ENCODE data around the gene MTREX. TPM values are rescaled to one million over a fixed set of nuclear protein-coding genes. Genes with fewer than 3 reads are reported as not detected.

The MTREX gene
- total and polyA plus RNA-seq, 3 donors from 2014 or later = 33.7 to 126 (median 108) TPM

Other genes with a start within 250 kb of the MTREX start
- under 1 TPM in 1 of 2 donors, not detected in 1; 0.37 TPM for gene GZMA, start 205.3 kb upstream of the MTREX start, total RNA-seq
- 7.1 TPM for gene GZMA, start 205.3 kb upstream of the MTREX start, polyA plus RNA-seq (ENCODE audit: insufficient read depth, low read depth, low replicate concordance)
- 10 to 100 TPM in 1 of 2 donors, 1 to 10 TPM in 1; 8.2 to 12.3 TPM for gene GPX8, start 147.8 kb upstream of the MTREX start, total RNA-seq
- gene GPX8, start 147.8 kb upstream of the MTREX start, polyA plus RNA-seq (ENCODE audit: insufficient read depth, low read depth, low replicate concordance) = 13.9 TPM
- 10 to 100 TPM in 1 of 2 donors, 1 to 10 TPM in 1; 4.8 to 15.6 TPM for gene CDC20B, start 134.8 kb upstream of the MTREX start, total RNA-seq
- gene CDC20B, start 134.8 kb upstream of the MTREX start, polyA plus RNA-seq (ENCODE audit: insufficient read depth, low read depth, low replicate concordance) = 2.8 TPM
- under 1 TPM; 0.39 to 0.68 TPM for gene MCIDAS, start 80.7 kb upstream of the MTREX start, total RNA-seq
- 0.42 TPM for gene MCIDAS, start 80.7 kb upstream of the MTREX start, polyA plus RNA-seq (ENCODE audit: insufficient read depth, low read depth, low replicate concordance)
- 10 to 100 TPM; 13.8 to 14.4 TPM for gene CCNO, start 74.4 kb upstream of the MTREX start, total RNA-seq
- 19.9 TPM for gene CCNO, start 74.4 kb upstream of the MTREX start, polyA plus RNA-seq (ENCODE audit: insufficient read depth, low read depth, low replicate concordance)
- gene DHX29, start 295 bp upstream of the MTREX start, total RNA-seq = 10 to 100 TPM; 19.0 to 26.8 TPM
- gene DHX29, start 295 bp upstream of the MTREX start, polyA plus RNA-seq (ENCODE audit: insufficient read depth, low read depth, low replicate concordance) = 8.8 TPM
- 100 to 1,000 TPM in 1 of 2 donors, 10 to 100 TPM in 1; 64.7 to 111 TPM for gene PLPP1, start 227.0 kb downstream of the MTREX start, total RNA-seq
- 66.7 TPM for gene PLPP1, start 227.0 kb downstream of the MTREX start, polyA plus RNA-seq (ENCODE audit: insufficient read depth, low read depth, low replicate concordance)

All from testis (tissue), 3 donors.